ENCODE data around the gene NECTIN2.
"Not testable (repeated sequence)": the region's sequence is repeated elsewhere in the genome, so short reads cannot be mapped to it uniquely, and the experiment has no call there.

The NECTIN2 gene

GRCh38 chr19:44817725-44818465 is 28.2 kb upstream of the NECTIN2 start:
- DNase-seq (ENCODE audit: low read depth), result no peak

GRCh38 chr19:44818466-44819031 is 27.5 kb upstream of the NECTIN2 start:
- DNase-seq (ENCODE audit: low read depth), result no peak

- no peak for DNase-seq (ENCODE audit: low read depth)
These were observed 26.8 kb upstream of the NECTIN2 start for GRCh38 chr19:44819246-44819832.

GRCh38 chr19:44820648-44821609 is 25.2 kb upstream of the NECTIN2 start:
- no peak for DNase-seq (ENCODE audit: low read depth)

GRCh38 chr19:44822177-44822576 is 23.9 kb upstream of the NECTIN2 start:
- DNase-seq (ENCODE audit: low read depth), result no peak

- DNase-seq (ENCODE audit: low read depth), result no peak
These were observed 23.3 kb upstream of the NECTIN2 start for GRCh38 chr19:44822670-44823372.

- no peak for DNase-seq (ENCODE audit: low read depth)
These were observed 22.8 kb upstream of the NECTIN2 start for GRCh38 chr19:44823373-44823698.

- DNase-seq (ENCODE audit: low read depth), result no peak
These were observed 21.3 kb upstream of the NECTIN2 start for GRCh38 chr19:44824761-44825160.

- not testable (repeated sequence) for DNase-seq (ENCODE audit: low read depth)
These were observed 13.2 kb upstream of the NECTIN2 start for GRCh38 chr19:44832875-44833274.

- not testable (repeated sequence) for DNase-seq (ENCODE audit: low read depth)
These were observed 11.7 kb upstream of the NECTIN2 start for GRCh38 chr19:44834399-44834798.

GRCh38 chr19:44839276-44839675 is 6.8 kb upstream of the NECTIN2 start:
- no peak for DNase-seq (ENCODE audit: low read depth)

GRCh38 chr19:44840811-44841210 is 5.3 kb upstream of the NECTIN2 start:
- no peak for DNase-seq (ENCODE audit: low read depth)

- no peak for DNase-seq (ENCODE audit: low read depth)
These were observed 4.9 kb upstream of the NECTIN2 start for GRCh38 chr19:44841231-44841630.

- no peak for DNase-seq (ENCODE audit: low read depth)
These were observed 848 bp upstream of the NECTIN2 start for GRCh38 chr19:44845286-44845611.

- no peak for DNase-seq (ENCODE audit: low read depth)
These were observed 502 bp downstream of the NECTIN2 start for GRCh38 chr19:44846455-44847143.

GRCh38 chr19:44847144-44848035 is 1.3 kb downstream of the NECTIN2 start:
- DNase-seq (ENCODE audit: low read depth), result no peak

GRCh38 chr19:44848036-44848811 is 2.1 kb downstream of the NECTIN2 start:
- no peak for DNase-seq (ENCODE audit: low read depth)

GRCh38 chr19:44848812-44849447 is 2.8 kb downstream of the NECTIN2 start:
- DNase-seq (ENCODE audit: low read depth), result no peak

GRCh38 chr19:44850641-44851109 is 4.6 kb downstream of the NECTIN2 start:
- DNase-seq (ENCODE audit: low read depth), result no peak
